H9 (cell line): ENCODE data around the gene SH3PXD2B. TPM values are rescaled to one million over a fixed set of nuclear protein-coding genes. Genes with fewer than 3 reads are reported as not detected.

Source experiments
- DNase-seq: peaks from one replicate; pipeline ENCODE4 v3.0.0-alpha.2; 2017
- H2AFZ ChIP-seq: one replicate; pipeline ENCODE4 v1.6.1; 2013; ENCODE audit warnings: mild to moderate bottlenecking, low read length, control low read depth, moderate library complexity
- H2AK5ac ChIP-seq: 2 replicates; pipeline ENCODE4 v1.6.1; 2013; ENCODE audit warnings: low read length, control low read depth, mixed read lengths; ENCODE audit not compliant: insufficient read length
- H2BK120ac ChIP-seq: one replicate; pipeline ENCODE4 v1.6.1; 2013; ENCODE audit warnings: low read depth, mild to moderate bottlenecking, low read length, control low read depth, inconsistent platforms; ENCODE audit not compliant: poor library complexity, severe bottlenecking
- H2BK12ac ChIP-seq: 2 replicates; pipeline ENCODE4 v1.6.1; 2013; ENCODE audit warnings: low read length, control low read depth, mixed read lengths, low read depth; ENCODE audit not compliant: insufficient read length
- H2BK15ac ChIP-seq: 2 replicates; pipeline ENCODE4 v1.6.1; 2013; ENCODE audit warnings: low read depth, low read length, control low read depth
- H2BK20ac ChIP-seq: one replicate; pipeline ENCODE4 v1.6.1; 2013; ENCODE audit warnings: low read depth, mild to moderate bottlenecking, low read length, control low read depth, inconsistent platforms; ENCODE audit not compliant: poor library complexity, severe bottlenecking
- H2BK5ac ChIP-seq: 2 replicates; pipeline ENCODE4 v1.6.1; 2013; ENCODE audit warnings: low read length, control low read depth, mixed read lengths; ENCODE audit not compliant: insufficient read length
- H3K14ac ChIP-seq: 2 replicates; pipeline ENCODE4 v1.6.1; 2013; ENCODE audit warnings: low read length, control low read depth; ENCODE audit not compliant: insufficient read depth
- H3K18ac ChIP-seq: 2 replicates; pipeline ENCODE4 v1.6.1; 2013; ENCODE audit warnings: low read depth, mild to moderate bottlenecking, mixed read lengths, low read length, control low read depth; ENCODE audit not compliant: insufficient read length
- H3K23ac ChIP-seq: 2 replicates; pipeline ENCODE4 v1.6.1; 2013; ENCODE audit warnings: low read length, control low read depth, mixed read lengths, low read depth; ENCODE audit not compliant: insufficient read length
- H3K23me2 ChIP-seq: 2 replicates; pipeline ENCODE4 v1.6.1; 2013; ENCODE audit warnings: low read depth, mild to moderate bottlenecking, mixed read lengths, low read length, control low read depth; ENCODE audit not compliant: insufficient read length, poor library complexity, severe bottlenecking
- H3K27ac ChIP-seq: 2 replicates; pipeline ENCODE4 v1.5.1; 2013; ENCODE audit warnings: low read length, control low read depth, mixed read lengths, low read depth; ENCODE audit not compliant: insufficient read length
- H3K27me3 ChIP-seq: 2 replicates; pipeline ENCODE4 v1.6.1; 2013; ENCODE audit warnings: low read length, control low read depth, inconsistent platforms; ENCODE audit not compliant: insufficient read depth
- H3K4ac ChIP-seq: 2 replicates; pipeline ENCODE4 v1.6.1; 2013; ENCODE audit warnings: low read depth, mild to moderate bottlenecking, control low read depth, inconsistent platforms, low read length, moderate library complexity
- H3K4me1 ChIP-seq: 2 replicates; pipeline ENCODE4 v1.6.1; 2013; ENCODE audit warnings: low read length, control low read depth, inconsistent platforms; ENCODE audit not compliant: insufficient read depth
- H3K4me2 ChIP-seq: 2 replicates; pipeline ENCODE4 v1.6.1; 2013; ENCODE audit warnings: low read length, control low read depth, mixed read lengths; ENCODE audit not compliant: insufficient read length, insufficient read depth
- H3K56ac ChIP-seq: 2 replicates; pipeline ENCODE4 v1.6.1; 2013; ENCODE audit warnings: low read depth, mild to moderate bottlenecking, mixed read lengths, low read length, control low read depth; ENCODE audit not compliant: insufficient read length
- H3K79me1 ChIP-seq: 2 replicates; pipeline ENCODE4 v1.6.1; 2013; ENCODE audit warnings: low read depth, mild to moderate bottlenecking, moderate library complexity, low read length, control low read depth, inconsistent platforms; ENCODE audit not compliant: insufficient read depth, poor library complexity, severe bottlenecking
- H3K79me2 ChIP-seq: 2 replicates; pipeline ENCODE4 v1.6.1; 2013; ENCODE audit warnings: low read length, control low read depth, inconsistent platforms; ENCODE audit not compliant: insufficient read depth
- H3K9ac ChIP-seq: 2 replicates; pipeline ENCODE4 v1.6.1; 2013; ENCODE audit warnings: low read length, control low read depth, mixed read lengths; ENCODE audit not compliant: insufficient read length; ENCODE audit errors: extremely low read depth
- H3K9me3 ChIP-seq: one replicate; pipeline ENCODE4 v1.6.1; 2013; ENCODE audit warnings: low read depth, low read length, inconsistent platforms; ENCODE audit not compliant: control insufficient read depth
- H3T11ph ChIP-seq: one replicate; pipeline ENCODE4 v1.6.1; 2013; ENCODE audit warnings: mild to moderate bottlenecking, low read length, control low read depth, inconsistent platforms
- H4K20me1 ChIP-seq: one replicate; pipeline ENCODE4 v1.6.1; 2013; ENCODE audit not compliant: control insufficient read depth, insufficient read length, insufficient read depth
- H4K5ac ChIP-seq: 2 replicates; pipeline ENCODE4 v1.6.1; 2013; ENCODE audit warnings: low read depth, mild to moderate bottlenecking, mixed read lengths, low read length, control low read depth; ENCODE audit not compliant: insufficient read length
- H4K8ac ChIP-seq: replicated peaks from 2 replicates; pipeline ENCODE4 v1.6.1; 2013; ENCODE audit warnings: low read length, control low read depth, mixed read lengths, low read depth; ENCODE audit not compliant: insufficient read length
- H4K91ac ChIP-seq: 2 replicates; pipeline ENCODE4 v1.6.1; 2013; ENCODE audit warnings: low read depth, mild to moderate bottlenecking, moderate library complexity, mixed read lengths, low read length, control low read depth; ENCODE audit not compliant: insufficient read length
- H3K27ac Mint-ChIP-seq, 3 experiments: 2 replicates in 2 of 3; 3 replicates in 1 of 3; pipeline ENCODE4 v1.8.0; 2020 to 2021; ENCODE audit warnings: mixed read lengths in 3 of 3, mild to moderate bottlenecking in 1 of 3, moderate library complexity in 1 of 3
- H3K27me3 Mint-ChIP-seq: 2 replicates; pipeline ENCODE4 v1.8.0; 2021; ENCODE audit warnings: low read depth, mild to moderate bottlenecking, moderate library complexity, mixed read lengths
- H3K36me3 Mint-ChIP-seq, 3 experiments: 2 replicates in 2 of 3; 3 replicates in 1 of 3; pipeline ENCODE4 v1.8.0; 2020 to 2021; ENCODE audit warnings: low read depth in 3 of 3, mixed read lengths in 3 of 3; ENCODE audit not compliant: insufficient read depth in 1 of 3
- H3K4me1 Mint-ChIP-seq, 2 experiments: 2 replicates each; pipeline ENCODE4 v1.8.0; 2020; ENCODE audit warnings: mixed read lengths in 2 of 2
- H3K4me3 Mint-ChIP-seq, 2 experiments: 2 replicates in 1 of 2; 3 replicates in 1 of 2; pipeline ENCODE4 v1.8.0; 2020 to 2021; ENCODE audit warnings: mild to moderate bottlenecking in 2 of 2, mixed read lengths in 2 of 2, moderate library complexity in 1 of 2
- H3K9me3 Mint-ChIP-seq, 2 experiments: 2 replicates in 1 of 2; 3 replicates in 1 of 2; pipeline ENCODE4 v1.8.0; 2020; ENCODE audit warnings: mild to moderate bottlenecking in 2 of 2, mixed read lengths in 2 of 2, moderate library complexity in 1 of 2
- CTCF ChIP-seq: fragments of 200-600 bp; sonication (generic); conservative IDR thresholded peaks from 3 replicates; pipeline ENCODE4 v1.8.0; 2021; ENCODE audit warnings: antibody characterized with exemption, mild to moderate bottlenecking
- WGBS: extraction: QIAGEN DNeasy Blood & Tissue Kit; methylation state at CpG from one replicate; pipeline ENCODE4 v1.1.7; 2013; ENCODE audit warnings: missing lambda C conversion rate, low lambda C conversion rate, mixed read lengths; ENCODE audit not compliant: insufficient read length; ENCODE audit errors: extremely low coverage; 5-methylcytosine and 5-hydroxymethylcytosine counted together
- total RNA-seq: library from RNA; stranded (reverse); gene quantifications from 2 replicates; pipeline ENCODE4 v1.2.1, GENCODE V29; 2021

The SH3PXD2B gene
- total RNA-seq, 1 experiment from 2014 or later, result 49.0 TPM

GRCh38 chr5:172336264-172336663 lies 118.1 kb downstream of the SH3PXD2B start:
- Histone ChIP-seq H3K23me2 (no peaks in the 10 kb centered on the region), H3K79me2 (no peaks in the 10 kb centered on the region), H4K20me1 (no peaks in the 10 kb centered on the region), H2BK12ac (no peak overlapping the region), H2BK5ac (no peak overlapping the region), H3K4me1 (no peaks in the 10 kb centered on the region), H2AFZ (no peak overlapping the region), H2BK20ac (no peak overlapping the region), H2BK15ac (no peak overlapping the region), H3K56ac (no peak overlapping the region), H3K18ac (no peak overlapping the region), H2AK5ac (no peak overlapping the region), H4K91ac (no peak overlapping the region), H3K27me3 (no peaks in the 10 kb centered on the region), H3K23ac (no peak overlapping the region), H4K5ac (no peak overlapping the region), H3K79me1 (no peaks in the 10 kb centered on the region), H3K27ac (no peak overlapping the region), H3K9ac (no peak overlapping the region), H3K4ac (no peak overlapping the region), H4K8ac (no peak overlapping the region), H2BK120ac (no peak overlapping the region), H3K4me2 (no peak overlapping the region), H3K14ac (no peak overlapping the region), H3T11ph (no peak overlapping the region), H3K9me3 (no peaks in the 10 kb centered on the region)
- H3K4me1 Mint-ChIP-seq, result no peaks in the 10 kb centered on the region; a peak in 1 of 4 replicates
- no peak for DNase-seq
- no peaks in the 10 kb centered on the region for H3K9me3 Mint-ChIP-seq
- TF ChIP-seq CTCF, result no peak
- no peak overlapping the region; a peak in 1 of 7 replicates for H3K27ac Mint-ChIP-seq
- no peaks in the 10 kb centered on the region for H3K27me3 Mint-ChIP-seq
- WGBS, result no CpG with 5 or more reads among the region's 10 CpGs
- no peak overlapping the region for H3K4me3 Mint-ChIP-seq
- H3K36me3 Mint-ChIP-seq, result peaks cover 5 to 41% (median 19%) of the 10 kb centered on the region in 3 experiments
